Left renal pelvis (tissue), 4 donors: ENCODE measurements around the gene CACHD1. TPM values are rescaled to one million over a fixed set of nuclear protein-coding genes. Genes with fewer than 3 reads are reported as not detected.

Experiments
- DNase-seq, 4 donors: peaks; one replicate each; pipeline ENCODE4 v3.0.0-alpha.2; 2013; ENCODE audit warnings: low read depth in 4 of 4, low spot score in 3 of 4
- polyA plus RNA-seq, 4 donors: library from polyadenylated mRNA; unstranded; fragments of 120-200 nt; gene quantifications; one replicate each; pipeline ENCODE4 v1.2.1, GENCODE V29; 2013; ENCODE audit not compliant: insufficient read length in 4 of 4

CACHD1 gene
- polyA plus RNA-seq, 4 donors: 41.6 to 58.7 (median 56.8) TPM

DNA sequence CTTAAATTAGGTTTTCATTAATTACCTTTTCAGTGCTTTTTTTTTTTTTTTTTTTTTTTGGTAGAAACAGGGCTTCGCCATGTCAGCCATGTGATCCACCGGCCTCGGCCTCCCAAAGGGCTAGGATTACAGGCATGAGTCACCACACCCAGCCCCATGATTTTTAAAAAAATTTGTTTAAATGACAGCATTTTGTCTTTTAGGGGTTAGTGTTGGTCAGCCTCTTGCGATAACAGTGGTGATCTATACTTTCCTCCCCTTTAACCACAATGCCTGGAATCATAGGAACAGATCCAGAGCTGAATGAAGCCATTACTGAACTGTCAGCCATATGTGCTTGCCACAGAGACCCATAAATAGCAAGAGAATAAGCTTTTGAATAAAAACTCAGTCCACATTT is 73.9 kb downstream of the CACHD1 start:
- DNase-seq: no peak

DNA sequence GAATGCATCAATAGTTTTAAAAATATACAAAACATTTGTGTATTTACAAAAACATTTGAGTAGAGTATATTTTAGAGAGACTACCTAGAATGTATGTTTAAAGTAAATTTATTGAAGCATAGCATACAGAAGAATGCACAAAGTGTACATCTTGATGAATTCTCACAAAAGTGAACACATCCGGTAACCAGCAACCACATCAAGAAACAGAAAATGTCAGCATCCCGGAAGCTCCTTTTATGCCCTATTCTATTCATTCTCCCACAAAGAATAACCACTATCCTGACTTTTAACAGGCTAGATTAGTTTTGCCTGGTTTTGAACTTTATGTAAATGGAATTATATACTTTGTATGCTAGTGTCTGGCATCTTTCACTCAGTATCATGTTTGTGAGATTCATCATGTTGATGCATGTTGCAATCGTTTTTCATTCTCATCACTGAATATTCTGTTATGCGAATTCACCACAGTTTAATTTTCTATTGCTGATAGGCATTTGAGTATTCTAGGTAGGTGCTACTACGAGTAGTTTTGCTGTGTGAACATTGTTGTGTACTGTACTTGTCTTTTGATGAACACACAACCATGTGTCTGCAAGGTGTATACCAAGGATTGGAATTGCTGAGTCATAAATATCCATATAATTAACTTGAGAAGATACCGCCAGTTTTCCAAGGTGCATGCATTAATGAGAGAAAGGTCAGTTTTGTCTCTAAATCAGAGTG is 75.4 kb downstream of the CACHD1 start:
- DNase-seq: no peak

DNA sequence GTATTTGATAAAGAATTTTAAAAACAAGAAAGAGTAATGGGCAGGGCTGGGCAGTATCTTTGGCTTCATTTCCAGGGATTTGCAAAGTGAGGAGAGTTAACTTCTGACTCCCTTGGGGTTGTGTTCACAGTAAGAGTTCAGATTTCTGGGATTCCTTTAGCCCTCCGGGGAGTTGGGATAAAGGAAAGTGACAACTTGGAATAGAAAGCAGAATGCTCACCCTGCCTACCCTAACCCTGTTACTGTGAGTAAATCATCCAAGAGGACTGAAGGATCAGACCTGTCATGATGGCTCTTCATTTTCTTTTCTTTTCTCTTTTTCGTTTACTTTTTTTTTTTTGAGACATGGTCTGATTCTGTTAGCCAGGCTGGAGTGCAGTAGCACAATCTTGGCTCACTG is 76.1 kb downstream of the CACHD1 start:
- DNase-seq: no peak

DNA sequence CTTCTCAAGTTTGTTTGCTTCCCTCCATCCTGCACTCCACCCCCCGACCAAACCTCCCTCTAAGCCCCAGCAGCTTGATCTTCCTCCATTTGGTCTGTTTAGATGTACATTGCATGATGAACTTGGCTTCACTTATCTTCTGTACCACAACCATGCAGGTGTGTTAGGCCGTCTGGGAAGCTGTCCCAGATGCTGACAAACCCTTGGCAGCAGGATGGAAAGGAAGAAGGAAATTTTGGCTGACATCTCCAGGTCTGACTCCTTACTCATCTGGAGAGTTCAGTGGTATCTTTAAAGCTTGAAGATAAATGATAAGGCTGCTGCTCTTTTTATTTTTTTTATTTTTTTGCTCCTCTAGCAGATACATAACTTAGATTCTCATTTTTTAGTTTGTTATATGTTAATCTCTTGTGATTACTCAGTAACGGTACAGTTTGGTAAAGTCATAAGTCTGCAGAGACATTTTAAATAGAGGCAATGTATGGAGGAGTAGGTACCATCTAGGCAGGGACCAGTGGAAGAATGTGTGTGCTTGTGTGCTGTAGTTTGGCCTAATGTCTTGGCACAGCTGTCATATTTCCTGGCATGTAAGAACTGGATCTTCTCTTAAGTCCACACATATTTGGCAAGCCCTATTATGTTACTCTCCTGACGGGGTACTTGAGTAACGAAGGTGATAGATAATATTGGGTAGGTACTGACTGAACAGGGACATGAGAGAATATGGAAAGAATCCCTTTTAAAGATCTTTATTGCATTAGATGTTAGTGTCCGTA is 79.7 kb downstream of the CACHD1 start:
- no peak for DNase-seq

DNA sequence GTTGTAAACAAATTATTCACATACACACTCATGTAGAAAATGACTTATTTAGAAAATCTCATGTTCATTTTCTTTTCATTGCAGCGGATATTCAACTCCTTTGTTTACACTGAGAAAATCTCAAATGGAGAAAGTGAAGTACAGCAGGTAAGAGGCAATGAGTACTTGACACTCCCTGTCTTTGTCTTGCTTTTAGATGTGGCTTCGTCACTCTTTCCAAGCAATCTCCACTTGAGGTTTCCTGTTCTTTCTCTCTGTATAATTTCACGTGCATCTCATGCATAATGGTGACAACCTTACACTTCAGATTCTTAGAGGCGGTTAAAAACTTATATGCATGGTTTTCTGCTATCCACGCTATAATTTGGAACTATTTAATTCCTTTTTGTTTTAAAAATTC is 80.6 kb downstream of the CACHD1 start:
- DNase-seq: no peak

DNA sequence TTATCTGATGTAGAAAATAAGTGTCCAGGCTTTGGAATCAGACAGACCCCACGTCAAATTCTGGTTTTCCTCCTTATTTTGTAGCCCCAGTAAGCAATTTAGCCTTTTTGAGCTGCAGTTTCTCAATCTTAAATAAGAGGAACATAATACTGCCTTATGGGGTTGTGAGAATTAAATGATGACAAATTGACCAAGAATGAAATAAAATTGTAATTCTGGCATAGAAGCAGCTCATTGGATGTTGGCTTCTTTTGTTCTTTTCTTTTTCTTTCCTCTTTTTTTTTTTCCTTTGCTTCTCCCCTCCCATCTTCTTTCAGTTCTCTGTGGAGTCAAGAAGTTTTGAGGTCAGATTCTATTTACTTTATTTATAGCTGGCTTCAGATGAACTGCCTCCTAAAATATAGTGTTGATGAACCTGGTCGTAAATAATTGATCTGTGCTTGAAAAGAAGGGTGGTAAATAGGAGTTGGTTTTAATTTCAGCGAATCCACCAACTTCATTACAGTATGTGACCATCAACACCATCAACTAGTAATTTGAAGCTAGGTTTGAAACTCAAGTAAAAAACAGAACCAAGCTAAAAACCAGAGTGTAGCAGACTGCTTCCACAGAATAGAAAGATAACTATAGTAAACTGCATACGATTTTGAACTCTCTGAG is 81.1 kb downstream of the CACHD1 start:
- no peak for DNase-seq

DNA sequence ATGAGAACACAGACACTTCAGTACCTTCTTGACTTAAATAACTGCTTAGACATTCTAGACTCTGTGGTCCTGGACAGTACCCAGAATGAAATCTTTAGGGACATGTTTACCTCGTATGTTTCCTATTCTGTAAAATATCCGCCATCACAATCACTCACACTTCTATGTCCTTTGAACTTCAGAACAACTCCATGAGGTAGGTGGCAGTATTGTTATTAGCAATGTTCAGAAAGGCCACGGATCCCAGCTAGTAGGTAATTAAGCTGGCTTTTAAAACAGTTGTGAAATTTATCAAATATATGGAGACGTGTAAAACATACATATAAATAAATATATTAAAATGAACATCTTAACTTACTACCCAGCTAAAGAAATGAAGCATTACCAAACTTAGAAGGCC is 83.4 kb downstream of the CACHD1 start:
- DNase-seq: no peak

DNA sequence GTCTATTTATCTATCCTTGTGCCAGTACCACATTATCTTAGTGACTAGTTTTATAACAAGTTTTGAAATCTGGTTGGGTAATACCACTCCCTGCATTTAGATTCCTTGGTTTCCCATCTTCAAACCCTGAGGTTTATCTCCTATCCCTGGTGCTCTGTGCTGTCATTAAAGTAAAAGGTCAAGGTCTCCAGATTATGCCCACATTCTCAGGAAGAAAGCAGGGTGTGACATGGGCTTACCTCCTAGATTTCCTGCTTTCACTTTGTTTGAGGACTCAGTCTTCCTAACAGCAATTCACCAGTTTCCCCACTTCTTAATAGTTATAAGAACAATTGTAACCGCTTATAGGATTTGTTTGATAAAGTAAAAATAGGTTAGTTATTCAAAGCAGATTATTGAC is 86.0 kb downstream of the CACHD1 start:
- no peak for DNase-seq

DNA sequence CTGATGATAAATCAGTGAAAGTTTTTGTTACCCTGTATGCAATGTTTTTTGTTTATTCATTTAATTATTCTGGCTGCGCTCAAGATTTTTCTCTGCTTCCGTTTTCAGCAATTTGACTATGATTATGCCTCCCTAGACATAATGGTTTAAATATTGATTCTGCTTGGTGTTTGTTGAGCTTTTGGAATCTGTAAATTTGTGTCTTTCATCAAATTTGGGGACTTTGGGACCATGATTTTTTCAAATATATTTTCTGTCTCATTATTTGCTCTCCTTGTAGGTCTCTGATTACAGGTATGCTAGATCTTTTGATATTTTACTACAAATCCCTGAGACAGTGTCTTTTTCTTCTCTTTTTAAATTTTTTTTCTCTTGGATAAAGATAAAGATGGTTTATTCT is 92.1 kb downstream of the CACHD1 start:
- DNase-seq: no peak

DNA sequence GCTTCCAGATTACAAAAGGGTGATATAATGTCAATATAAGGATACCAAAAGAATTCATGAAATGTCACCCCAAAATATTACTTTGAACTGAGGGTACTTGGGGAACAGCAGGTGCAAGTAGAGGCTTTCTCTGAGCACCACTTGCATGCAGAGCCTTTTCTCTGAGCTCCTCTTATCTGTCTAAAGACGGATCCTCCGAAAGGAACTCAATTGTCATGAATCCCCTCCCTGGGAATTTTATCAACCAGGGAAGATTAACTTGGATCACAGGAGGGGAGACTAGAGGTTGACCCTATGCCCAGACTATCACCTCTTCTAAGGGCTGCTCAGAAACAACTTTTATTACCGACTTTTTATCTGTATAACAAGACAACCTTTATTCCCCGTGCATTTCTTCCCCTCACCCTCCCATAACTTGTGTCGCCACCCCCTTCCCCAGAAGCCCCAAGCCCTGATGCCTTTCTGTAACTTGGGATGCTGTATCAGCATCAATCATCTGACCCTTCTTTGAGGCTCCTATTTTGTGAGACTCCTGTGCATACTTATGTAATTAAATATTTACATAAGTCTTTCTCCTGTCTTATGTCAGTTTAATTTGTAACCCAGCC is 94.1 kb downstream of the CACHD1 start:
- DNase-seq: no peak

DNA sequence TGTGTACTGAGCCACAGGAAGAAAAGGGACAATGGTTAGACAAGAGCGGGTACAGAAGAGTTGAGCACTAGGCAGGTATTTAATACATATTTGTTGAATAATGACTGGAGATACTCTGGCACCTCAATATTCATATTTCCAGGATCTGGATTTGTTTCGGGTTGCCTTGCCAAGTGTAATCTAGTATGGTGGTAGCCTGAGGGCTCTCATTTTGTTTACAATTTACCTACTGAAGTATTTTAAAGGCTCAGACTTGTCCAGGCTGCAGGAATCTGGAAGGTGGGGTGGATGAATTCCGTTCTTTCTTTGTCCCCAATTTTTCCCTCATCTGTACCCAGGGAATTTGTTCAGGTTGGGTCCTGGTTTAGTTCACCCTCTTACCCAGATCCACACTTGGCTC is 95.0 kb downstream of the CACHD1 start:
- DNase-seq: no peak

DNA sequence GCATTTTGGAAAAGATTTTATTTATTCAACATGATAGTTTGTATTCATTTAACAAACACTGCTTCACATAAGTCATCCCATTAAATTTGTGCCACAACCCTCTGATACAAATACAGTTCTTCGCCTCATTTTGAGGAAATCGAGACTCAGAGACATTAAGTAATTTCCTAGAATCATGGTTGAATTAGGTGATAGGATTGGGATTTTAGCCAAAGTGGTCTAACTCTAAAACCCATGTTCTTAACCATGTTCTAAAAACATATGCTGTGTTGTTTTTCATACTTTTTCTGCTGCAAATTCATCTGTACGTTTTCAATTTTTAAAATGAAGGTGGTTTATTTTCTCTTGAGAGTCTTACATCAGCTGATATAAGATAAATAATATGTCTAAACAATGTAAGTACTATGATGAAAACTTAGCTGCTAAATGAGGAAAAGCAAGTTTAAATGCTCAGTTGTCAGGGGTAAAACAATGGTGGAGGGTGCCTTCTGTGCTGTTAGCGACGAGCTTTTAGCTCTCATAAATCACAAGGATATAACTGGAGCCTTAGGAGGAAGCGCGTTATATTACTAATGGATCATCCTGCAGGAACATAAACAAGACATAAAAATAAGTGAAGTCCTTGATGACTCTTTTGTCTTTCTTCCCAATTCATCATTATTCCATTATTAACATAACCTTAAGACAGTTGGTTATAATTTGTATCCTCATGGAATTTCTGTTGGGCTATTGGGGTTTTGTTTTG is 97.7 kb downstream of the CACHD1 start:
- no peak for DNase-seq

DNA sequence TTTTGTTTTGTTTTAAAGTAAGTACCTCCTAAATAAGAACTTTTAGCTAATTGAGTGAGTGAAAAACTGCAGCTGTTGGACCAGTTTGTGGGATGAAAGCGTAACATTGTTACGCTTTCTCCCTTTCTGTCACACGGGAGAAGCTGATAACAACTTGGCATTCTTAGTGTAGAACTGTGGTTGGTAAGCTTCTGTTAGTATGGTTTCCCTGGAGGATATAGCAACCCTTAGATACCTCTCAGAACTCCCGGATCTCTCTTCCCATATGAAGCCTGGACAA is 98.2 kb downstream of the CACHD1 start:
- no peak for DNase-seq

DNA sequence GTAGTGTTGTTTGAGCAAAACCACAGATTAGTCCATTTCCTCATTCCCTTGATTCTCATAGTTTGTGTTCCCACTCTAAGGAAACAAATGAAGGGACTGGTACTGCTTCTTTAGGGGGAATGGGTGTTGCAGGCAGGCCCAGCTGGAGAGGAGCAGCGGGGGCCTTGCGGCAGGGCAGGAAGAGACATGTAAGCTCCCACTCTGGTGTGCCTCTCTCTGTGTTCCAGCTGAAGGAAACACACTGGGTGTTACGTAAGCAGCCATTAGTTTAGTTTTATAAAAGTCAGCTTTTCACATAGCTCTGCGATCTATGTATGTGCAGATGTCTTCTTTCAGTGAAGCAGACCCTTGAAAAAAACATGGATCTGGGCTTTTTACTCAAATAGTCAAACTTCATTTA is 99.5 kb downstream of the CACHD1 start:
- no peak for DNase-seq

DNA sequence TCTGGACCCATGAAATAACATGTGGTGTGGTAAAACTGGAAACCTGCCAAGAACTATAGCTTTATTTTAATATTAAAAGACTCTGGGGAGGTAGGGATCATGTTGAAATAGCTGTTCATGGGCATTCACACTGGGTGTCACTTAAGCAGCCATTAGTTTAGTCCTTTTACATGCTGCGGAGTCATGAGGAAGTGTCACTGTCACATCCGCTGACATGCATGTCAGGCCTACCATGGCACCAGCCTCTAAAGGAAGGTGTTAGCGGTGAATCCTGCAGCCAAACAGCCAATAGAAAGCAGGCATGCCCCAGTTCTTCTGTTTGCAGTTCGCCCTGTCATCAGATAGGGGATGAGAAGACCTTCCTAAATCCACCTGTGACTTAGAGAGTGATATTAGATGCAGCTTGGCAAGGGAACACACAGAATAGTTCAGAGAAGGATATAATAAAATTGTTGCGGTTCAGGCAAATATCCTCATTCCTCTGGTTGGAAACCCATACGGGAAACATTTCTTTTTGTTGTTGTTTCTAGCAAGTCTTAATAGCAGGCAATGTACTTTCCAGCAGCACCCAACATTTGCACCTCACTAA is 100.4 kb downstream of the CACHD1 start:
- DNase-seq: no peak

DNA sequence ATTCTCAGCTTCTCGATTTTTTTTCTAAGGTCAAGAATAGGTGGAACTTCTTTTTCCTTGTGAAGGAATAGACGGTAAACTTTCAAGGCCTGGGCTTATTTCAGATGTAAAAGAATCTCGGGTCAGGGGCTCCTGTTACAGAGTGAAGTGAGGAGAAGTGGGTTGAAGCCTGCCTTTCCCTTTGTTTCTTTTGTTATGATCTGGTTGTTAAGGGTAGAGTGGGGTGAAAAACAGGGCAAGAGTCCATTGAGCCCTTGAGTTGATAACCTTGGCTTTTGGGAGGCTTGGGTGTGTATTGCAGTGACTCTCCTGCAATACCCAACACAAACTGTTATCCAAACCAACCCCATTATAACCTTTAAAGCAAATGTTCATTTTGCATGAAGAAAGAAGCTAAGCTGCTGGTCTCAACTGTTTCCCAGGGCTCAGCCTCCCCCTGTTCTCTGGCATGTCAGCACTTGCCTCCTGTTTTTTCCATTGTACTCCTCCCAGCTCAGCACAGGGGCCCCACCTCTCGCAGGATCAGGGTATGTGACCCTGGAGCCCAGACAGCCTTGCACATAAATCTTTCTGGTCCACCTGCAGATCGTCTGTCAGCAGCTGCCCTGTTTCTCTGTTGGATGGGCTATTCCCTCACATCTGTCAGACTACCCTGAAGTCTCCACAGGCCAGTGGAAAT is 102.4 kb downstream of the CACHD1 start:
- no peak for DNase-seq

DNA sequence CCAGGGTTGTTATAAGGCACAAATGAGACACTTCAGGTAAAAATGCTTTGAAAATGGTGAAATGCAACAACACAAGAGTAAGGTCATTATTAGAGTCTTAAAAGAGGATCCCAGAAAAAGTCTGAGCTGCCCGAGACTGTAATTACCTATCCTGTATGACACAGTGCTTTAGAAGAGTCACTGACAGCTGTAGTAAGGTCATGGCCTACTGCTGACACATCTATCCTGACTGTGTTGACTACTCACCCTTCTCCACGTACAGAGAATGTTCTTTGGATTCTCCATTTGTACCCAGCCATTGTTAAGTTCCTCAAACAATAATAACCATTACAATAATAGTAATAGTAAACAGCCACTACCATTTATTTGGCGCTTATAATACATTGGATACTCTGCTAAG is 104.4 kb downstream of the CACHD1 start:
- DNase-seq: no peak

DNA sequence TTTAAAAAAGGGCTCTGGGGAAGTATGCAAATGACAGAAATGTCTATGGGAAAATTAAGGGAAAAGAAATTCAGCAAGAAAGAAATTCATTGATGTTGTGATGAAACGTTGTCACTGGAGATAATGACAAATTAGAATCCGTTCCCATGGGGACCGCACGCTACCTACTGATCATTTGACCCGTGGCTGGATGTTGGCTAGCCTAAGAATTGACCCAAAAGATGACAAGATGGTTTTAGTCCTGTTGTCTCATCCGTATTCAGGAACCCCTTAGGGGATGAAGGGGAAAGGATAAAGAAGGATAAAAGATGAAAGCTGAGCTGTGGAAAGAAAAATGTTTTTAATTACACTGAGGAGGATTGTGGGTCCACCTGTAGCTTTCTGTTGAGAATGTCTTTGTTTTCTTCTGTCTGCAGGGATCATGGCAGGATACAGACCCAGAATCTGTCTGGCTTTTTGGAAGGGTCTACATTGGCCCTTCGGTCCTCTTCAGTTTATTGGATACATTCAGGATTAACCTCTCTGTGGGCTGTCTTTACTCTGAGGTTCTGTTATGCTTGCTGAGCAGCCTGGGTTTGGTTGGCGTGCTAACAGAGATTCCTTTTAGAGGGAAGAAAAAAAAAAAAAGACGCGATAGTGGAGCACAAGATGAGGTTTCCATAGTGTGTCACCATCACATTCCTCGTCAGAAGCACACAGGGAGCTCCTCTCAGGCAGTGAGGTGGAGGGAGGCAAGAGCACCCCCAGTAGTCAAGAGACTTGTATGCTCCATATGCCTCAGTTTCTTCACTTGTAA is 106.2 kb downstream of the CACHD1 start:
- DNase-seq: no peak

DNA sequence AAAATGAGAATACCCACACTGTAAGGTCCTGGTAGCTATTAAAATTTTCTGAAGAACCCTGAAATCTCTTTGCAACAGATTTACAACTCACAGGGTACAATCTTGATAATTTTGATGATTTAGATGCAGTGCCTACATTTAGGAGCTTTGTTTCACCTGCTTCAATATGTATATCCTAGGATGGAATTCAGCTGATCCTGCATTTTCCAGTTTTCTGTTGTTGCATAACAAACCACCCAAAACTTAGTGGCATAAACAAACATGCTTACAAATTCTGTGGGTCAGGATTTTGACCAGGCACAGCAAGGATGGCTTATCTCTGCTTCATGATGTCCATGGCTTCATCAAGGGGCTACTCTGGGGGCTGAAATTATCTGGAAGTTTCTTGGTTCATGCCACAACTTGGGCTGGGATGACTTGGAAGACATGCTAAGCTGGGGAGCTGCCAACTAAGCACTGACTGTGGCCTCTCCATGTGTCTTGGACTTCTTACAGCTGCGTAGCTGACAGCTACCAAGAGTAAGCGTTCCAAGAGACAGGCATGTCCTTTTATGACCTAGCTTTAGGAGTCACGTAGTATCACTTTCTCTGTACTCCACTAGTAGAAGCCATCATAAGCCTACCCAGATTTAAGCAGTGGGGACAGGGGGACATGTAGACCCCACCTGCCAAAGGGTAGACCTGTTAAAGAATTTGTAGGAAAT is 108.5 kb downstream of the CACHD1 start:
- DNase-seq: no peak
